SU-DHL-6 (cell line): ENCODE results near the gene PIP4P1.
"Not testable (repeated sequence)": the region's sequence is repeated elsewhere in the genome, so short reads cannot be mapped to it uniquely, and the experiment has no call there.

Experiments used
- H2AFZ ChIP-seq: fragments of 200-600 bp; sonication (generic); 2 replicates; pipeline ENCODE4 v1.6.1; 2014; ENCODE audit warnings: low read depth, mild to moderate bottlenecking, moderate library complexity, mixed read lengths, antibody characterized with exemption, low read length; ENCODE audit not compliant: severe bottlenecking
- H3F3A ChIP-seq: fragments of 200-600 bp; shearing (Covaris generic); 2 replicates; pipeline ENCODE4 v1.6.0; 2016; ENCODE audit warnings: antibody characterized with exemption, mild to moderate bottlenecking; ENCODE audit not compliant: insufficient read depth
- H3K27ac ChIP-seq: fragments of 200-600 bp; sonication (generic); 2 replicates; pipeline ENCODE4 v1.5.1; 2016; ENCODE audit warnings: low read depth, mild to moderate bottlenecking, low read length, moderate library complexity, mixed read lengths
- H3K27me3 ChIP-seq: fragments of 200-600 bp; sonication (generic), shearing (Covaris generic); 2 replicates; pipeline ENCODE4 v1.6.0; 2014; ENCODE audit warnings: mild to moderate bottlenecking, low read length
- H3K36me3 ChIP-seq: fragments of 200-600 bp; sonication (generic); 2 replicates; pipeline ENCODE4 v1.6.1; 2014; ENCODE audit warnings: mild to moderate bottlenecking, low read length, mixed read lengths
- H3K4me2 ChIP-seq: fragments of 300-600, 200-600 bp; shearing (Covaris generic), sonication (generic); 2 replicates; pipeline ENCODE4 v1.6.0; 2014; ENCODE audit warnings: low read length, low read depth, mild to moderate bottlenecking; ENCODE audit not compliant: poor library complexity, severe bottlenecking
- H3K4me3 ChIP-seq: fragments of 200-600 bp; sonication (generic); 2 replicates; pipeline ENCODE4 v1.5.1; 2014; ENCODE audit warnings: antibody characterized with exemption, low read length, mild to moderate bottlenecking, mixed read lengths; ENCODE audit not compliant: insufficient read depth, poor library complexity, severe bottlenecking
- H3K79me2 ChIP-seq: fragments of 200-600 bp; sonication (generic); 2 replicates; pipeline ENCODE4 v1.6.1; 2014; ENCODE audit warnings: mild to moderate bottlenecking, low read length, moderate library complexity; ENCODE audit not compliant: insufficient read depth
- H3K9ac ChIP-seq: fragments of 200-600 bp; sonication (generic); 2 replicates; pipeline ENCODE4 v1.7.0; 2014; ENCODE audit warnings: mild to moderate bottlenecking, low read length
- H3K9me2 ChIP-seq: fragments of 200-600 bp; sonication (generic); replicated peaks from 2 replicates; pipeline ENCODE4 v1.6.1; 2014; ENCODE audit warnings: low read length; ENCODE audit not compliant: insufficient read depth
- H3K9me3 ChIP-seq: fragments of 200-600 bp; sonication (generic); 2 replicates; pipeline ENCODE4 v1.6.1; 2014; ENCODE audit warnings: low read length, mixed read lengths; ENCODE audit not compliant: insufficient read depth
- H4K20me1 ChIP-seq: fragments of 200-600 bp; sonication (generic); 2 replicates; pipeline ENCODE4 v1.6.1; 2014; ENCODE audit warnings: low read depth, mild to moderate bottlenecking, antibody characterized with exemption, low read length, moderate library complexity, mixed read lengths
- EZH2phosphoT487 ChIP-seq: fragments of 200-600 bp; sonication (generic), shearing (Covaris generic); conservative IDR thresholded peaks from 2 replicates; pipeline ENCODE4 v1.6.1; 2018; ENCODE audit warnings: mild to moderate bottlenecking, antibody characterized with exemption, low read length, moderate library complexity, mixed read lengths
- TF ChIP-seq, protein P1 (sequence below): fragments of 200-600 bp; sonication (generic); IDR thresholded peaks from one replicate; pipeline ENCODE4 v1.5.1; 2017; ENCODE audit warnings: antibody characterized with exemption, mild to moderate bottlenecking, low read length, moderate library complexity; ENCODE audit not compliant: insufficient read depth, poor library complexity, severe bottlenecking

Gene PIP4P1

DNA sequence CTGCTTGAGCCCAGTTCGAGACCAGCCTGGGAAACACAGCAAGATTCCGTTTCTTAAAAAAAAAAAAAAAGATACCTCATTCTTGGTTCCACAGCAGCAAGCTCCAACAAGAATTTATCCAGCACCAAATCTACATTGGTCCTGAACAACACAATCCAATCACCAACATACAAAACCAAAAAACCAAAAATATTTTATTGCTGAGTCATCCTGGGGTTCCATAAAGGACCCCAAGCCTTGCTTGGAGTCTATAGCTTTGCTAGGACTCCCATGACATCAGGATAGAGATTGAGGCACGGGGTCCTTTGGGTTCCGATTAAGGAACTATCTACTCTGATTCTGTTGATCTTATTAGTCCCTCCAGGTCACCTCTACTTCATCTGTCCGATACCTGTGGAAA, 14.3 kb downstream of the PIP4P1 start:
- Histone ChIP-seq H2AFZ (no peak overlapping the region), H4K20me1 (no peaks in the 10 kb centered on the region), H3F3A (no peaks in the 10 kb centered on the region), H3K36me3 (peaks cover 22% of the 10 kb centered on the region; the same call in 1 of the 2 replicates), H3K9me3 (no peaks in the 10 kb centered on the region), H3K4me2 (no peak overlapping the region), H3K27ac (no peak overlapping the region), H3K4me3 (no peak overlapping the region), H3K9me2 (no peaks in the 10 kb centered on the region), H3K27me3 (no peaks in the 10 kb centered on the region), H3K9ac (no peak overlapping the region), H3K79me2 (no peaks in the 10 kb centered on the region)
- no peak for TF ChIP-seq EZH2phosphoT487
- TF ChIP-seq, protein P1, sequence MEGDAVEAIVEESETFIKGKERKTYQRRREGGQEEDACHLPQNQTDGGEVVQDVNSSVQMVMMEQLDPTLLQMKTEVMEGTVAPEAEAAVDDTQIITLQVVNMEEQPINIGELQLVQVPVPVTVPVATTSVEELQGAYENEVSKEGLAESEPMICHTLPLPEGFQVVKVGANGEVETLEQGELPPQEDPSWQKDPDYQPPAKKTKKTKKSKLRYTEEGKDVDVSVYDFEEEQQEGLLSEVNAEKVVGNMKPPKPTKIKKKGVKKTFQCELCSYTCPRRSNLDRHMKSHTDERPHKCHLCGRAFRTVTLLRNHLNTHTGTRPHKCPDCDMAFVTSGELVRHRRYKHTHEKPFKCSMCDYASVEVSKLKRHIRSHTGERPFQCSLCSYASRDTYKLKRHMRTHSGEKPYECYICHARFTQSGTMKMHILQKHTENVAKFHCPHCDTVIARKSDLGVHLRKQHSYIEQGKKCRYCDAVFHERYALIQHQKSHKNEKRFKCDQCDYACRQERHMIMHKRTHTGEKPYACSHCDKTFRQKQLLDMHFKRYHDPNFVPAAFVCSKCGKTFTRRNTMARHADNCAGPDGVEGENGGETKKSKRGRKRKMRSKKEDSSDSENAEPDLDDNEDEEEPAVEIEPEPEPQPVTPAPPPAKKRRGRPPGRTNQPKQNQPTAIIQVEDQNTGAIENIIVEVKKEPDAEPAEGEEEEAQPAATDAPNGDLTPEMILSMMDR, result no peak

DNA sequence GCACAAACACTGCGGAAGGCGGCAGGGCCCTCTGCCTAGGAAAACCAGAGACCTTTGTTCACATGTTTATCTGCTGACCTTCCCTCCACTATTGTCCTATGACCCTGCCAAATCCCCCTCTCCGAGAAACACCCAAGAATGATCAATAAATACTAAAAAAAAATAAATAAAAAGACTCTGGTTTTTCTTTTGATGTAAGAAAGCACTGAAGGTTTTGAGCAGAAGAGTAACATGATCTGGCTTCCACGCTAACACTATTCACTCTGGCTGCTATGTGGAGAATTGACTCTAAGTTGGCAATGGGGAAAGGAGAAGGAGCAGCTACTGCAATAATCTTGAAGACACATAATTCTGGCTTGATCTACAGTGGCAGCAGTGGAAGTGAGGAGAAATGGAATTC, 17.6 kb downstream of the PIP4P1 start:
- not testable (repeated sequence) for H3K9ac ChIP-seq, H2AFZ ChIP-seq, H3K9me3 ChIP-seq, H3K9me2 ChIP-seq, H3F3A ChIP-seq, H3K4me3 ChIP-seq, H3K4me2 ChIP-seq, H3K27me3 ChIP-seq, H3K27ac ChIP-seq, H3K79me2 ChIP-seq, H4K20me1 ChIP-seq
- peaks cover 12% of the 10 kb centered on the region; the same call in 1 of the 2 replicates for H3K36me3 ChIP-seq

DNA sequence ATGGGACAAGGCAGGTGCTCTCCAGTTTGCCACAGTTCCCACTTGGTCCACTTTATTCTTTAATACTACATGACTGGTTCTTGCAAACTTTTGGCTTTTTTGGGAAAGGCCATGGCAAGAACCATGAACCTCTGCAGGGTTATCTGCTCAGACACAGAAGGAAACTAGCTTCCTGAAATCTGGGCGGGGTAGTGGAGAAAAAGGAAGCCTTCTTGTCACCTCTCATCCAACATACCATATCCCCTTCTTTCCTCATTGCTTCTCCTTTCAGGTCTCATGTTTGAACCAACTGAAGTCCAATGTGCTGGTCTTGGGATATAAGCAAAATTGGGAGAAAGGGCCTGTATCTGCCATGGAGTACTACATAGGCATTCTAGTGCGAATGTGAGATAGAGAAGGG, 19.8 kb downstream of the PIP4P1 start:
- no peak for TF ChIP-seq EZH2phosphoT487
- H2AFZ ChIP-seq, result no peak overlapping the region
- no peaks in the 10 kb centered on the region for H3K9me3 ChIP-seq
- no peaks in the 10 kb centered on the region for H3K79me2 ChIP-seq
- no peak overlapping the region for H3K27ac ChIP-seq
- H3K9me2 ChIP-seq, result no peaks in the 10 kb centered on the region
- no peak overlapping the region for H3K4me3 ChIP-seq
- H3F3A ChIP-seq, result no peaks in the 10 kb centered on the region
- H3K9ac ChIP-seq, result no peak overlapping the region
- no peaks in the 10 kb centered on the region for H3K27me3 ChIP-seq
- H4K20me1 ChIP-seq, result no peaks in the 10 kb centered on the region
- H3K36me3 ChIP-seq, result 0 out of 2 replicates have a peak, but pooled peaks cover 5% of the 10 kb centered on the region
- H3K4me2 ChIP-seq, result no peak overlapping the region

DNA sequence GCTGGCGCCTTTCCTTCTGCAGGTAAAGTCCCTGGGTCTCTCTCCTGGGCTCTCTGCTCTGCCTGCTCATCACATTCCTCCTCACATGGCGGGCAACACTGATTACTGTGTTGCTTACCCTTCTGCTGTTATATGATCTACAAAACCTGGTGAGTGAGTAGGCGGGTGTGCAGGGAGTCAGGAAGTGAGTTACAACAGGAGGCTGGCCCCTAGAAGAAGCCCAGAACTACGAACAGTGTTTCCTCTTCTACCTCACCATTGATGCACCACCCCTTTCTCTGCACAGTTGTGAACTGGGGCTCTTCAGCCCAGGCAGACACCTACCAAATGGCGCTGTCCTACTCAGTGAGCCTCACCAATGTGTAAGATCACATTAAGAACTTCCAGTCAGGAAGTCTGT, 20.4 kb downstream of the PIP4P1 start:
- Histone ChIP-seq H3K79me2 (no peaks in the 10 kb centered on the region), H3F3A (no peaks in the 10 kb centered on the region), H4K20me1 (no peaks in the 10 kb centered on the region), H3K36me3 (0 out of 2 replicates have a peak, but pooled peaks cover 4% of the 10 kb centered on the region), H3K27me3 (no peaks in the 10 kb centered on the region), H3K27ac (no peak overlapping the region), H3K4me2 (no peak overlapping the region), H2AFZ (no peak overlapping the region), H3K4me3 (no peak overlapping the region), H3K9ac (no peak overlapping the region), H3K9me3 (no peaks in the 10 kb centered on the region), H3K9me2 (no peaks in the 10 kb centered on the region)
- TF ChIP-seq, protein P1, result no peak
- no peak for TF ChIP-seq EZH2phosphoT487
